K562 (cell line): ENCODE data around the gene KCNK6. TPM values are rescaled to one million over a fixed set of nuclear protein-coding genes. Genes with fewer than 3 reads are reported as not detected.

Experiments
- BDP1 ChIP-seq: IDR thresholded peaks from 3 replicates; pipeline ENCODE4 v1.6.1; 2011; ENCODE audit not compliant: insufficient read length, insufficient read depth
- BHLHE40 ChIP-seq: IDR thresholded peaks from 2 replicates; pipeline ENCODE4 v1.6.1; 2011; ENCODE audit warnings: low read length, improper control_type of control experiment
- CAMTA2 ChIP-seq: fragments of 250-450 bp; sonication (Bioruptor Pico); conservative IDR thresholded peaks from 2 replicates; pipeline ENCODE4 v1.5.1; 2022
- JUNB ChIP-seq: fragments of 450-650 bp; formaldehyde crosslinking; conservative IDR thresholded peaks from 2 replicates; pipeline ENCODE4 v1.4.0; 2020; ENCODE audit warnings: mild to moderate bottlenecking
- KLF1 ChIP-seq: fragments of 450-650 bp; IDR thresholded peaks from 2 replicates; pipeline ENCODE4 v1.6.1; 2016; ENCODE audit warnings: missing genetic modification characterization, missing compliant biosample characterization
- KLF16 ChIP-seq: IDR thresholded peaks from 2 replicates; pipeline ENCODE4 v1.6.1; 2016; ENCODE audit warnings: antibody characterized with exemption
- LEF1 ChIP-seq: fragments of 450-650 bp; IDR thresholded peaks from 2 replicates; pipeline ENCODE4 v1.6.1; 2016; ENCODE audit warnings: mild to moderate bottlenecking
- NCOR1 ChIP-seq: fragments of 450-650 bp; IDR thresholded peaks from 2 replicates; pipeline ENCODE4 v1.6.1; 2016; ENCODE audit warnings: mild to moderate bottlenecking, moderate library complexity
- RB1 ChIP-seq: fragments of 450-650 bp; IDR thresholded peaks from 2 replicates; pipeline ENCODE4 v1.6.1; 2017; ENCODE audit warnings: low read depth, mild to moderate bottlenecking
- SIN3A ChIP-seq, 2 experiments: fragments of 150-350 bp in 1 of 2; IDR thresholded peaks; 2 replicates each; pipeline ENCODE4 v1.6.1; 2011 to 2016; ENCODE audit warnings: borderline replicate concordance in 2 of 2, low read depth in 2 of 2, low read length in 2 of 2, mild to moderate bottlenecking in 2 of 2, moderate library complexity in 2 of 2; ENCODE audit not compliant: control insufficient read depth in 1 of 2
- SLC30A9 ChIP-seq: fragments of 250-450 bp; sonication (Bioruptor Pico); IDR thresholded peaks from 2 replicates; pipeline ENCODE4 v1.8.0; 2022; ENCODE audit warnings: mild to moderate bottlenecking, moderate library complexity
- THAP12 ChIP-seq: fragments of 250-450 bp; sonication (Bioruptor Pico); IDR thresholded peaks from 2 replicates; pipeline ENCODE4 v1.9.0; 2021; ENCODE audit warnings: mild to moderate bottlenecking, inconsistent platforms
- TOE1 ChIP-seq, 2 experiments: fragments of 450-650 bp in 1 of 2; sonication (generic) in 1 of 2; formaldehyde crosslinking in 1 of 2; IDR thresholded peaks; 2 replicates each; pipeline versions ENCODE4 v1.7.1 to v1.8.0; 2016 to 2022; ENCODE audit warnings: borderline replicate concordance in 2 of 2, mild to moderate bottlenecking in 2 of 2, antibody characterized with exemption in 1 of 2, inconsistent platforms in 1 of 2, low read depth in 1 of 2, missing genetic modification reagents in 1 of 2, moderate library complexity in 1 of 2
- TSC22D4 ChIP-seq: fragments of 450-650 bp; IDR thresholded peaks from 2 replicates; pipeline ENCODE4 v1.6.1; 2016; ENCODE audit warnings: missing genetic modification characterization, missing biosample characterization, control low read depth
- ZBTB17 ChIP-seq: fragments of 450-650 bp; formaldehyde crosslinking; IDR thresholded peaks from 2 replicates; pipeline ENCODE4 v1.4.0; 2020; ENCODE audit warnings: mild to moderate bottlenecking
- ZNF76 ChIP-seq: fragments of 250-450 bp; sonication (Bioruptor Pico); IDR thresholded peaks from 2 replicates; pipeline ENCODE4 v1.4.0; 2020; ENCODE audit warnings: mild to moderate bottlenecking, moderate library complexity, borderline replicate concordance
- polyA plus RNA-seq, 8 experiments: library from polyadenylated mRNA; depleted of rRNA in 4 of 8; stranded (reverse) in 5 of 8; unstranded in 3 of 8; fragments of >200 nt; fragmentation: Nextera tagmentation in 2 of 8; fragmentation: Illumina TruSeq in 1 of 8; extraction: Ambion mirVana in 2 of 8; extraction: Trizol in 1 of 8; gene quantifications; 2 replicates each; pipeline versions ENCODE4 v1.2.1 to v1.2.3, GENCODE V29; 2011 to 2014; ENCODE audit warnings: inconsistent platforms in 1 of 8, missing spikeins in 1 of 8
- total RNA-seq, 7 experiments: library from RNA; depleted of rRNA in 6 of 7; stranded (reverse); fragments of >200 nt in 6 of 7; fragmentation: Illumina TruSeq in 2 of 7; extraction: Trizol in 2 of 7; gene quantifications; 2 replicates each; pipeline versions ENCODE4 v1.2.1 to v1.2.3, GENCODE V29; 2011 to 2021; ENCODE audit warnings: low replicate concordance in 1 of 7
- TF ChIP-seq, protein P1 (sequence below): fragments of 250-450 bp; sonication (Bioruptor Pico); IDR thresholded peaks from 2 replicates; pipeline ENCODE4 v1.5.0; 2021; ENCODE audit warnings: mild to moderate bottlenecking, borderline replicate concordance
- TF ChIP-seq, protein P2 (sequence below): fragments of 450-650 bp; IDR thresholded peaks from 2 replicates; pipeline ENCODE4 v1.6.1; 2018; ENCODE audit not compliant: partially characterized antibody
- TF ChIP-seq, protein P3 (sequence below): fragments of 450-650 bp; IDR thresholded peaks from 2 replicates; pipeline ENCODE4 v1.6.1; 2016; ENCODE audit warnings: low read depth, mild to moderate bottlenecking, moderate library complexity

KCNK6 gene
- total and polyA plus RNA-seq, 9 of the 15 experiments (the other 6 are each of a cell fraction or from before 2014, with no cell fraction given), result 0.05 to 0.42 (median 0.15) TPM

GRCh38 chr19:38304866-38305429 is 14.7 kb upstream of the KCNK6 start (continued):
- TF ChIP-seq, protein P1, sequence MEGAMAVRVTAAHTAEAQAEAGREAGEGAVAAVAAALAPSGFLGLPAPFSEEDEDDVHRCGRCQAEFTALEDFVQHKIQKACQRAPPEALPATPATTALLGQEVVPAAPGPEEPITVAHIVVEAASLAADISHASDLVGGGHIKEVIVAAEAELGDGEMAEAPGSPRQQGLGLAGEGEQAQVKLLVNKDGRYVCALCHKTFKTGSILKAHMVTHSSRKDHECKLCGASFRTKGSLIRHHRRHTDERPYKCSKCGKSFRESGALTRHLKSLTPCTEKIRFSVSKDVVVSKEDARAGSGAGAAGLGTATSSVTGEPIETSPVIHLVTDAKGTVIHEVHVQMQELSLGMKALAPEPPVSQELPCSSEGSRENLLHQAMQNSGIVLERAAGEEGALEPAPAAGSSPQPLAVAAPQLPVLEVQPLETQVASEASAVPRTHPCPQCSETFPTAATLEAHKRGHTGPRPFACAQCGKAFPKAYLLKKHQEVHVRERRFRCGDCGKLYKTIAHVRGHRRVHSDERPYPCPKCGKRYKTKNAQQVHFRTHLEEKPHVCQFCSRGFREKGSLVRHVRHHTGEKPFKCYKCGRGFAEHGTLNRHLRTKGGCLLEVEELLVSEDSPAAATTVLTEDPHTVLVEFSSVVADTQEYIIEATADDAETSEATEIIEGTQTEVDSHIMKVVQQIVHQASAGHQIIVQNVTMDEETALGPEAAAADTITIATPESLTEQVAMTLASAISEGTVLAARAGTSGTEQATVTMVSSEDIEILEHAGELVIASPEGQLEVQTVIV (CRISPR knock-in tag), result no peak
- TF ChIP-seq, protein P2, sequence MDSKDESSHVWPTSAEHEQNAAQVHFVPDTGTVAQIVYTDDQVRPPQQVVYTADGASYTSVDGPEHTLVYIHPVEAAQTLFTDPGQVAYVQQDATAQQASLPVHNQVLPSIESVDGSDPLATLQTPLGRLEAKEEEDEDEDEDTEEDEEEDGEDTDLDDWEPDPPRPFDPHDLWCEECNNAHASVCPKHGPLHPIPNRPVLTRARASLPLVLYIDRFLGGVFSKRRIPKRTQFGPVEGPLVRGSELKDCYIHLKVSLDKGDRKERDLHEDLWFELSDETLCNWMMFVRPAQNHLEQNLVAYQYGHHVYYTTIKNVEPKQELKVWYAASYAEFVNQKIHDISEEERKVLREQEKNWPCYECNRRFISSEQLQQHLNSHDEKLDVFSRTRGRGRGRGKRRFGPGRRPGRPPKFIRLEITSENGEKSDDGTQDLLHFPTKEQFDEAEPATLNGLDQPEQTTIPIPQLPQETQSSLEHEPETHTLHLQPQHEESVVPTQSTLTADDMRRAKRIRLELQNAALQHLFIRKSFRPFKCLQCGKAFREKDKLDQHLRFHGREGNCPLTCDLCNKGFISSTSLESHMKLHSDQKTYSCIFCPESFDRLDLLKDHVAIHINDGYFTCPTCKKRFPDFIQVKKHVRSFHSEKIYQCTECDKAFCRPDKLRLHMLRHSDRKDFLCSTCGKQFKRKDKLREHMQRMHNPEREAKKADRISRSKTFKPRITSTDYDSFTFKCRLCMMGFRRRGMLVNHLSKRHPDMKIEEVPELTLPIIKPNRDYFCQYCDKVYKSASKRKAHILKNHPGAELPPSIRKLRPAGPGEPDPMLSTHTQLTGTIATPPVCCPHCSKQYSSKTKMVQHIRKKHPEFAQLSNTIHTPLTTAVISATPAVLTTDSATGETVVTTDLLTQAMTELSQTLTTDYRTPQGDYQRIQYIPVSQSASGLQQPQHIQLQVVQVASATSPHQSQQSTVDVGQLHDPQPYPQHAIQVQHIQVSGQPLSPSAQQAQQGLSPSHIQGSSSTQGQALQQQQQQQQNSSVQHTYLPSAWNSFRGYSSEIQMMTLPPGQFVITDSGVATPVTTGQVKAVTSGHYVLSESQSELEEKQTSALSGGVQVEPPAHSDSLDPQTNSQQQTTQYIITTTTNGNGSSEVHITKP, result peak; percentile 8
- TF ChIP-seq KLF1 (peak; percentile 93), SIN3A (IDR thresholded peaks at IDR 0.05; ENCODE audit: borderline replicate concordance in 2 of 2, control insufficient read depth in 1 of 2, low read depth in 2 of 2, low read length in 2 of 2) (peak; percentile 91 to 95; a peak in 3 of 4 replicates), TOE1 (IDR thresholded peaks at IDR 0.05; ENCODE audit: borderline replicate concordance) (no peak), TOE1 (CRISPR knock-in tag; IDR thresholded peaks at IDR 0.05; ENCODE audit: borderline replicate concordance, low read depth) (no peak), BDP1 (no peak), JUNB (no peak), ZNF76 (no peak), BHLHE40 (0 out of 2 replicates have a peak, but pooled peaks have one; percentile 16), CAMTA2 (CRISPR knock-in tag) (no peak), THAP12 (CRISPR knock-in tag) (no peak), KLF16 (0 out of 2 replicates have a peak, but pooled peaks have one; percentile 12), SLC30A9 (CRISPR knock-in tag) (no peak), NCOR1 (peak; percentile 41; the same call in 1 of the 2 replicates), ZBTB17 (CRISPR knock-in tag) (peak; percentile 52; the same call in 1 of the 2 replicates), TSC22D4 (tag) (no peak), RB1 (peak; percentile 30; the same call in 1 of the 2 replicates), LEF1 (0 out of 2 replicates have a peak, but pooled peaks have one; percentile 32)
- TF ChIP-seq, protein P3, sequence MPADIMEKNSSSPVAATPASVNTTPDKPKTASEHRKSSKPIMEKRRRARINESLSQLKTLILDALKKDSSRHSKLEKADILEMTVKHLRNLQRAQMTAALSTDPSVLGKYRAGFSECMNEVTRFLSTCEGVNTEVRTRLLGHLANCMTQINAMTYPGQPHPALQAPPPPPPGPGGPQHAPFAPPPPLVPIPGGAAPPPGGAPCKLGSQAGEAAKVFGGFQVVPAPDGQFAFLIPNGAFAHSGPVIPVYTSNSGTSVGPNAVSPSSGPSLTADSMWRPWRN, result no peak
